ENCODE results near the gene ARPC2.
A peak's percentile ranks its signal among the peaks of the same experiment; 100 is the strongest.

The ARPC2 gene

DNA sequence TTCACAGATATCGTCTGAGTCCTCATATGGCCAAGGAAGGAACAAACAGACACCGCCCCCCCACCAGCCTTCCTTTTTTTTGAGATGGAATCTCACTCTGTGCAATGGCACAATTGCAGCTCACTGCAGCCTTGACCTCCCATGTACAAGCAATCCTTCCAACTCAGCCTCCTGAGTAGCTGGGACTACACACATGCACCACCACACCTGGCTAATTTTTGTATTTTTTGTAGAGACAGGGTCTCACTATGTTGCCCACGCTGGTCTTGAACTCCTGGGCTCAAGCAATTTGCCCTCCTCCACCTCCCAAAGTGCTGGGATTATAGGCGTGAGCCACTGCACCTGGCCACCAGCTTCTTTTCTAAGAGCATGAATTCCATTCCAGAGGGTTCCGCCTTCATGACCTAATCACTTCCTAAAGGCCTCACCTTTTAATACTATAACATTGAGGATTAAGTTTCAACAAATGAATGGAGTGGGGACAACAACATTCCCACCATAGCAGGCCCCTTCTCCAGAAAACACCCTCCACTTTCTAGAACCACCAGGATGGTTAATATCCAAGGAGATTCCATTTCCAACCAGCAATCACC, 77.5 kb downstream of the ARPC2 start:
- Mint-ChIP-seq H3K9me3 (no peaks in the 10 kb centered on the region), H3K27ac (no peak overlapping the region), H3K36me3 (no peaks in the 10 kb centered on the region), H3K4me1 (peaks cover 33% of the 10 kb centered on the region), H3K4me3 (no peak overlapping the region)
- DNase-seq (ENCODE audit: low spot score in 2 of 2) = no peak
- no peak for ATAC-seq

DNA sequence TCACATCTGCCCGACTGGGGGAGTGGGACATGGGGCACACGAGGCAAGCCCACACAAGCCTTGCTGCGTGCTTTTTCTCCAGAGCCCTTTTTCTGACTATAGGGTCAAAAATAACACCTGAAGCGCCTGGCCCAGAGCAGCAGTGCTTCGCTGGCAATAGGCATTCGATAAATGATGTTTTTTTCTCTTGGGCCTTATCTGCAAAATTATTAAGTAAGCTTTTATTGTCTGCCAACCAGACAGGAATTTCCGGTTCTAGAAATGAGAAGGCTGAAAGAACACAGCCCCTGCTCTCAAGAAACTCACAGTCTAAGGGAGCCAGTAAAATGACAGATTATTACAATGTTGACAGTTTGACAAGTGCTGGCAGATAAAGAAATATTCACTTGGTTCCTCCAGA, 78.0 kb downstream of the ARPC2 start:
- Mint-ChIP-seq H3K9me3 (no peaks in the 10 kb centered on the region), H3K4me3 (no peak overlapping the region), H3K27ac (peak overlapping the region; percentile 40), H3K4me1 (peaks cover 28% of the 10 kb centered on the region), H3K36me3 (no peaks in the 10 kb centered on the region)
- no peak for DNase-seq (ENCODE audit: low spot score in 2 of 2)
- no peak for ATAC-seq

DNA sequence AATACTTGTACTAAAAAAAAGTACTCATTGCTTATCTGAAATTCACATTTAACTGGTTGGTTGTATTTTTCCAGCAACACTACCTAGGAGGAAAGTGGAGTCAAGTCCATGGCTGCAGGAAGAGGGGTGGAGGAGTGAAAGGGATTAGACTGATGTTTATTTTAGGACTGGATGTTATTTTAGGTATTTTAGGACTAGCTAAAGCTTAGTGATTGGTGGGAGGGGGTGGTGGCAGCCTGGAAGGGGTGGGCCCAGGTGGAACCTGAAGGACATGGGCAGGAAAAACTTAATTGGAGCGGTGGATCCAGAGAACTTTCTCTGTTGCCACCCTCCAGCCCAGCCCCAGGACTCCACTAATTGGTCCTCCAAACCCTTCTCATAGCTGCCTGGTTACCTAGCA, 79.2 kb downstream of the ARPC2 start:
- no peak for ATAC-seq
- no peak for DNase-seq (ENCODE audit: low spot score in 2 of 2)
- peaks cover 17% of the 10 kb centered on the region for H3K4me1 Mint-ChIP-seq
- no peaks in the 10 kb centered on the region for H3K36me3 Mint-ChIP-seq
- H3K27ac Mint-ChIP-seq = no peak overlapping the region
- H3K9me3 Mint-ChIP-seq = no peaks in the 10 kb centered on the region
- H3K4me3 Mint-ChIP-seq = no peak overlapping the region

- DNase-seq (ENCODE audit: low spot score in 2 of 2) = no peak
- no peak for ATAC-seq
- Mint-ChIP-seq H3K9me3 (no peaks in the 10 kb centered on the region), H3K27ac (no peak overlapping the region), H3K4me3 (no peak overlapping the region), H3K4me1 (peaks cover 19% of the 10 kb centered on the region), H3K36me3 (no peaks in the 10 kb centered on the region)
These were observed 79.9 kb downstream of the ARPC2 start for GRCh38 chr2:218296847-218297246.

GRCh38 chr2:218298314-218298875, 81.4 kb downstream of the ARPC2 start:
- Mint-ChIP-seq H3K4me1 (peaks cover 19% of the 10 kb centered on the region), H3K4me3 (no peak overlapping the region), H3K36me3 (no peaks in the 10 kb centered on the region), H3K27ac (no peak overlapping the region), H3K9me3 (no peaks in the 10 kb centered on the region)
- no peak for ATAC-seq
- DNase-seq (ENCODE audit: low spot score in 2 of 2) = no peak

GRCh38 chr2:218300141-218300540, 83.2 kb downstream of the ARPC2 start:
- H3K4me3 Mint-ChIP-seq = no peak overlapping the region
- no peak overlapping the region for H3K27ac Mint-ChIP-seq
- ATAC-seq (no peak), DNase-seq (ENCODE audit: low spot score in 2 of 2) (no peak)
- peaks cover 5% of the 10 kb centered on the region for H3K4me1 Mint-ChIP-seq
- H3K9me3 Mint-ChIP-seq = no peaks in the 10 kb centered on the region
- no peaks in the 10 kb centered on the region for H3K36me3 Mint-ChIP-seq

DNA sequence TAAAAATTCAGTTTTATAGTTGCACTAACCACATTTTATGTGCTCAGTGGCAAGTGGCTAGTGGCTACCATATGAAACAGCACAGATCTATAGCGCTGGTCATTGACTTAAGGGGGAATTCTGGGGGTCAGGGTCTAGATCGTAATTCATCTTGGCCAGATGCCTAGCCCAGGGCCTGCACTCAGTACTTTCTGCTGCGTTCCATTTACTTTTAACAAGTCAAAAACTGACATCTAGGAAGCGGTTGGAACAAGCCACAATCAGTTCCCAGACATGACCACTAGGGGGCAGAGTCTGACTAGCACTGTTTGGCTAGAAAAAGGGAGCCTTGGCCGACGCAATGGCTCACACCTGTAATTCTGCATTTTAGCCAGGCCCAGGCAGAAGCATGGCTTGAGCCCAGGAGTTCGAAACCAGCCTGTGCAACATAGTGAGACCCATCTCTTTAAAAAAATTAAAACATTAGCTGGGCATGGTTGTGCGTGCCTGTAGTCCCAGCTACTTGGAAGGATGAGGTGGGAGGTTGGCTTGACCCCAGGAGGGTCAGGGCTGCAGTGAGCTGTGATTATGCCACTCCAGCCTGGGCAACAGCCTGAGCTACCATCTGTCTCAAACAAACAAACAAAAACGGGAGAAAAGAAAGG, 84.3 kb downstream of the ARPC2 start:
- ATAC-seq (peak; percentile 87), DNase-seq (ENCODE audit: low spot score in 2 of 2) (peak; percentile 82 to 94)
- Mint-ChIP-seq H3K4me3 (no peak overlapping the region), H3K9me3 (no peaks in the 10 kb centered on the region), H3K27ac (peak overlapping the region; percentile 55), H3K36me3 (no peaks in the 10 kb centered on the region), H3K4me1 (peaks cover 5% of the 10 kb centered on the region)
